SU-DHL-6 (cell line): ENCODE data around the gene AADACL2.

Experiments
- H2AFZ ChIP-seq: fragments of 200-600 bp; sonication (generic); 2 replicates; pipeline ENCODE4 v1.6.1; 2014; ENCODE audit warnings: low read depth, mild to moderate bottlenecking, moderate library complexity, mixed read lengths, antibody characterized with exemption, low read length; ENCODE audit not compliant: severe bottlenecking
- H3F3A ChIP-seq: fragments of 200-600 bp; shearing (Covaris generic); 2 replicates; pipeline ENCODE4 v1.6.0; 2016; ENCODE audit warnings: antibody characterized with exemption, mild to moderate bottlenecking; ENCODE audit not compliant: insufficient read depth
- H3K27ac ChIP-seq: fragments of 200-600 bp; sonication (generic); 2 replicates; pipeline ENCODE4 v1.5.1; 2016; ENCODE audit warnings: low read depth, mild to moderate bottlenecking, low read length, moderate library complexity, mixed read lengths
- H3K27me3 ChIP-seq: fragments of 200-600 bp; sonication (generic), shearing (Covaris generic); 2 replicates; pipeline ENCODE4 v1.6.0; 2014; ENCODE audit warnings: mild to moderate bottlenecking, low read length
- H3K36me3 ChIP-seq: fragments of 200-600 bp; sonication (generic); 2 replicates; pipeline ENCODE4 v1.6.1; 2014; ENCODE audit warnings: mild to moderate bottlenecking, low read length, mixed read lengths
- H3K4me2 ChIP-seq: fragments of 300-600, 200-600 bp; shearing (Covaris generic), sonication (generic); 2 replicates; pipeline ENCODE4 v1.6.0; 2014; ENCODE audit warnings: low read length, low read depth, mild to moderate bottlenecking; ENCODE audit not compliant: poor library complexity, severe bottlenecking
- H3K4me3 ChIP-seq: fragments of 200-600 bp; sonication (generic); 2 replicates; pipeline ENCODE4 v1.5.1; 2014; ENCODE audit warnings: antibody characterized with exemption, low read length, mild to moderate bottlenecking, mixed read lengths; ENCODE audit not compliant: insufficient read depth, poor library complexity, severe bottlenecking
- H3K79me2 ChIP-seq: fragments of 200-600 bp; sonication (generic); 2 replicates; pipeline ENCODE4 v1.6.1; 2014; ENCODE audit warnings: mild to moderate bottlenecking, low read length, moderate library complexity; ENCODE audit not compliant: insufficient read depth
- H3K9ac ChIP-seq: fragments of 200-600 bp; sonication (generic); 2 replicates; pipeline ENCODE4 v1.7.0; 2014; ENCODE audit warnings: mild to moderate bottlenecking, low read length
- H3K9me2 ChIP-seq: fragments of 200-600 bp; sonication (generic); replicated peaks from 2 replicates; pipeline ENCODE4 v1.6.1; 2014; ENCODE audit warnings: low read length; ENCODE audit not compliant: insufficient read depth
- H3K9me3 ChIP-seq: fragments of 200-600 bp; sonication (generic); 2 replicates; pipeline ENCODE4 v1.6.1; 2014; ENCODE audit warnings: low read length, mixed read lengths; ENCODE audit not compliant: insufficient read depth
- H4K20me1 ChIP-seq: fragments of 200-600 bp; sonication (generic); 2 replicates; pipeline ENCODE4 v1.6.1; 2014; ENCODE audit warnings: low read depth, mild to moderate bottlenecking, antibody characterized with exemption, low read length, moderate library complexity, mixed read lengths
- EZH2phosphoT487 ChIP-seq: fragments of 200-600 bp; sonication (generic), shearing (Covaris generic); conservative IDR thresholded peaks from 2 replicates; pipeline ENCODE4 v1.6.1; 2018; ENCODE audit warnings: mild to moderate bottlenecking, antibody characterized with exemption, low read length, moderate library complexity, mixed read lengths
- TF ChIP-seq, protein P1 (sequence below): fragments of 200-600 bp; sonication (generic); IDR thresholded peaks from one replicate; pipeline ENCODE4 v1.5.1; 2017; ENCODE audit warnings: antibody characterized with exemption, mild to moderate bottlenecking, low read length, moderate library complexity; ENCODE audit not compliant: insufficient read depth, poor library complexity, severe bottlenecking

Gene AADACL2

DNA sequence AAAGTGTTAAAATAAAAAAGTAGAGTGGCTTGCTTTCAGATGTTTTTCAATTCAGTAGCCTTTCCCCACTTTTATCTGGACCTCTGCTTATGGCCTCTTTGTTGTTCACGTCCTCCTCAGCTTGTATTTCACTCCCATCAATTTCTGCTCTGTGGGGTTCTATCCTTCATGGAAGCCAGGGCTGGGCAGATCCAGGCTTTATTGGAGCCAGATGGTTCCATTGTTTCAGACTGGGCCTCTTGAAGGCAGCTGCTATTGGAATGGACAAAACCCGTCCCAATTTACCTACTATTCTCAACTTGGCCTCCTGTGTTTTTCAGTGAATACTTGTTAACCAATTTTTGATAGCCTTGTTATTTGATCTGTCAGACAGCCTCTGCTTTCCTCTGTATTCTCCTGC is 10.9 kb upstream of the AADACL2 start:
- no peaks in the 10 kb centered on the region; the same call in 1 of the 2 replicates for H3K36me3 ChIP-seq
- H2AFZ ChIP-seq, result no peak overlapping the region
- H4K20me1 ChIP-seq, result no peaks in the 10 kb centered on the region
- H3K79me2 ChIP-seq, result no peaks in the 10 kb centered on the region
- H3K27me3 ChIP-seq, result no peaks in the 10 kb centered on the region
- H3K9ac ChIP-seq, result no peak overlapping the region
- TF ChIP-seq, protein P1, sequence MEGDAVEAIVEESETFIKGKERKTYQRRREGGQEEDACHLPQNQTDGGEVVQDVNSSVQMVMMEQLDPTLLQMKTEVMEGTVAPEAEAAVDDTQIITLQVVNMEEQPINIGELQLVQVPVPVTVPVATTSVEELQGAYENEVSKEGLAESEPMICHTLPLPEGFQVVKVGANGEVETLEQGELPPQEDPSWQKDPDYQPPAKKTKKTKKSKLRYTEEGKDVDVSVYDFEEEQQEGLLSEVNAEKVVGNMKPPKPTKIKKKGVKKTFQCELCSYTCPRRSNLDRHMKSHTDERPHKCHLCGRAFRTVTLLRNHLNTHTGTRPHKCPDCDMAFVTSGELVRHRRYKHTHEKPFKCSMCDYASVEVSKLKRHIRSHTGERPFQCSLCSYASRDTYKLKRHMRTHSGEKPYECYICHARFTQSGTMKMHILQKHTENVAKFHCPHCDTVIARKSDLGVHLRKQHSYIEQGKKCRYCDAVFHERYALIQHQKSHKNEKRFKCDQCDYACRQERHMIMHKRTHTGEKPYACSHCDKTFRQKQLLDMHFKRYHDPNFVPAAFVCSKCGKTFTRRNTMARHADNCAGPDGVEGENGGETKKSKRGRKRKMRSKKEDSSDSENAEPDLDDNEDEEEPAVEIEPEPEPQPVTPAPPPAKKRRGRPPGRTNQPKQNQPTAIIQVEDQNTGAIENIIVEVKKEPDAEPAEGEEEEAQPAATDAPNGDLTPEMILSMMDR, result no peak
- TF ChIP-seq EZH2phosphoT487, result no peak
- H3K27ac ChIP-seq, result no peak overlapping the region
- no peak overlapping the region for H3K4me3 ChIP-seq
- H3K9me3 ChIP-seq, result no peaks in the 10 kb centered on the region
- no peak overlapping the region for H3K4me2 ChIP-seq
- no peaks in the 10 kb centered on the region for H3K9me2 ChIP-seq
- H3F3A ChIP-seq, result no peaks in the 10 kb centered on the region

DNA sequence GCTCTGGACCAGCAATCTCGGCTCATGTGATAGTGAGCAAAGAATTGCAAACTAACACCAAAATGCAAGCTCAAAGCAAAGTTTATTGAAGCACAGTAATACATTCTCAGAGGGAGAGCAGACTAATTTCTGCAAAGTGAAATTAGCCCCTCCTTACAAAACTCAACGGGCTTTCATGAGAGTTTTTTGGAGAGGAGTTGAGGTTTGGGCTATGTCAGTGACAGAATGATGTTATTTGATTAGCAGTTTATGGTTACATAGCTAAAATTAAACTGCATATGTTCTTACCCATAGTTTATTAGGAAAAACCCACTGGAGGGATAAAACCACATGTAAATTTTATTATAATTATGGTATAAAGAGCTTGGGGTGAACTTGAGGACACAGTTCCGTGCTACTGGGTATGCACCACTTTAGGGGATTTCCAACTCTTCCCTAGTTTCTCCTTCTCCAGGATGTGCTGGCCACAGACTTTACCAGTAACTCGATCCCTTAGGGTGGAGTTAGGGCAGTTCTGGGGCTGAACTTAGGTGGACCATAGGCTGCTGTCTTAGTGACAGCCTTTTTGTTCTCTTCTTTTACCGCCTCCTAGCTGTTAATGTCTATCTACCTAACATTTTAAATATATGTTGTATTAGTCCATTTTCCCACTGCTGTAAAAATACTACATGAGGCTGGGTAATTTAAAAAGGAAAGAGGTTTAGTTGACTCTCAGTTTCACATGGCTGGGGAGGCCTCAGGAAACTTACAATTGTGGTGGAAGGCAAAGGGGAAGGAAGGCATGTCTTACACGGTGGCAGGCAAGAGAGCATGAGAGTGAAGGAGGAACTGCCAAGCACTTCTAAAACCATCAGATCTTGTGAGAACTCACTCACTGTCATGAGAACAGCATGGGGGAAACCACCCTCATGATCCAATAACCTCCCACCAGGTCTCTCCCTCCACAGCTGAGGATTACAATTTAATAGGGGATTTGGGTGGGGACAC is 8.9 kb upstream of the AADACL2 start:
- no peak overlapping the region for H3K4me3 ChIP-seq
- H3K27ac ChIP-seq, result no peak overlapping the region
- no peaks in the 10 kb centered on the region for H3K9me3 ChIP-seq
- no peak overlapping the region for H3K9ac ChIP-seq
- TF ChIP-seq EZH2phosphoT487, result no peak
- TF ChIP-seq, protein P1, result no peak
- H3K9me2 ChIP-seq, result no peaks in the 10 kb centered on the region
- no peaks in the 10 kb centered on the region for H3K79me2 ChIP-seq
- H3K36me3 ChIP-seq, result no peaks in the 10 kb centered on the region
- no peaks in the 10 kb centered on the region for H3K27me3 ChIP-seq
- no peak overlapping the region for H3K4me2 ChIP-seq
- no peaks in the 10 kb centered on the region for H3F3A ChIP-seq
- no peak overlapping the region for H2AFZ ChIP-seq
- H4K20me1 ChIP-seq, result no peaks in the 10 kb centered on the region

DNA sequence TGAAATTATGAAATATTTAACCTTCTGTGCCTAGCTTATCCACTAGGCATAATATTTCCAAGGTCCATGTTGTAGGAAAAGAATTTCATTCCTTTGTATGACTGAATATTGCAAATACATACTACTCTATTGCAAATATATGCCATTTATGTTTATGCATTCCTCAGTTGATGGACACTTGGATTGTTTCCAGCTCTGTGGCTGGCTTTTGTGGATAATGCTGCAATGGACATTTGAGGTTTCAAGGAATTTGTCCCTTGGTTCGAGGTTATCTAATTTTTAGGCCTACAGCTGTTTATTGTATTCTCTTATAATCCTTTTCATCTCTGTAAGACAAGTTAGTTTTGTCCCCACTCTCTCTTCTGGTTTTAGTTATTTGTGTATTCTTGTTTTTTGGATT is 7.7 kb upstream of the AADACL2 start:
- Histone ChIP-seq H3F3A (no peaks in the 10 kb centered on the region), H3K27ac (no peak overlapping the region), H3K79me2 (no peaks in the 10 kb centered on the region), H3K4me2 (no peak overlapping the region), H3K4me3 (no peak overlapping the region), H3K27me3 (no peaks in the 10 kb centered on the region), H4K20me1 (no peaks in the 10 kb centered on the region), H3K9me2 (no peaks in the 10 kb centered on the region), H3K36me3 (no peaks in the 10 kb centered on the region), H2AFZ (no peak overlapping the region), H3K9me3 (no peaks in the 10 kb centered on the region), H3K9ac (no peak overlapping the region)
- TF ChIP-seq EZH2phosphoT487, result no peak
- TF ChIP-seq, protein P1, result no peak
